ENCODE measurements around the gene SLIT3.
A peak's percentile ranks its signal among the peaks of the same experiment; 100 is the strongest.

Gene SLIT3

GRCh38 chr5:168694289-168694688, 606.6 kb downstream of the SLIT3 start:
- Mint-ChIP-seq H3K4me1 (no peaks in the 10 kb centered on the region), H3K9me3 (no peaks in the 10 kb centered on the region), H3K27me3 (peaks cover 4% of the 10 kb centered on the region), H3K36me3 (no peaks in the 10 kb centered on the region), H3K4me3 (no peak overlapping the region), H3K27ac (no peak overlapping the region)

- no peaks in the 10 kb centered on the region for H3K4me1 Mint-ChIP-seq
- H3K27ac Mint-ChIP-seq, result no peak overlapping the region
- H3K27me3 Mint-ChIP-seq, result peaks cover 4% of the 10 kb centered on the region
- no peaks in the 10 kb centered on the region for H3K9me3 Mint-ChIP-seq
- H3K4me3 Mint-ChIP-seq, result no peak overlapping the region
- H3K36me3 Mint-ChIP-seq, result no peaks in the 10 kb centered on the region
These were observed 607.1 kb downstream of the SLIT3 start for GRCh38 chr5:168693883-168694282.

DNA sequence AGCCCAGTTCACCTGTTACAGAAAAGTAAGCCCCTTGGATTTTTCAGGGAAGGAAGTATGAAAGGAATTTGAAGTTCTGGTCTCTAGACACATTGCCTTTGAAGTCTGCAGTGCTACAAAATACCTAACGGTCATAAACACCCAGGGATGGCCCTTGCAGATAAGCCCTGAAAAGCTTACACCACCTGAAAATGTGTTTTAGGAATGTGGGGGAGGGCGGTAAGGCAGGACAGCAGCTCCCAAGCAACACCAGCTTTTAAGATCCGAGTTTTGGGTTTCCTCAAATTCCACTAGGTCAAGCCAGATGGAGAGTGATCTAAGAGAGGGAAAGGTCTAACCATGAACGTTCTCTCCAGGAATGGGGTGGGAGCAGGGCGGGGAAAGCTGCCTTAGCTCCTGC, 607.6 kb downstream of the SLIT3 start:
- Mint-ChIP-seq H3K27me3 (peaks cover 4% of the 10 kb centered on the region), H3K27ac (no peak overlapping the region), H3K36me3 (no peaks in the 10 kb centered on the region), H3K4me1 (no peaks in the 10 kb centered on the region), H3K9me3 (no peaks in the 10 kb centered on the region), H3K4me3 (no peak overlapping the region)

GRCh38 chr5:168691891-168692290, 609.0 kb downstream of the SLIT3 start:
- H3K36me3 Mint-ChIP-seq, result no peaks in the 10 kb centered on the region
- no peaks in the 10 kb centered on the region for H3K4me1 Mint-ChIP-seq
- no peak overlapping the region for H3K27ac Mint-ChIP-seq
- H3K9me3 Mint-ChIP-seq, result no peaks in the 10 kb centered on the region
- H3K27me3 Mint-ChIP-seq, result peaks cover 4% of the 10 kb centered on the region
- no peak overlapping the region for H3K4me3 Mint-ChIP-seq

- Mint-ChIP-seq H3K27ac (no peak overlapping the region), H3K27me3 (peaks cover 1% of the 10 kb centered on the region), H3K9me3 (no peaks in the 10 kb centered on the region), H3K36me3 (no peaks in the 10 kb centered on the region), H3K4me1 (no peaks in the 10 kb centered on the region), H3K4me3 (no peak overlapping the region)
These were observed 611.7 kb downstream of the SLIT3 start for GRCh38 chr5:168689260-168689659.

DNA sequence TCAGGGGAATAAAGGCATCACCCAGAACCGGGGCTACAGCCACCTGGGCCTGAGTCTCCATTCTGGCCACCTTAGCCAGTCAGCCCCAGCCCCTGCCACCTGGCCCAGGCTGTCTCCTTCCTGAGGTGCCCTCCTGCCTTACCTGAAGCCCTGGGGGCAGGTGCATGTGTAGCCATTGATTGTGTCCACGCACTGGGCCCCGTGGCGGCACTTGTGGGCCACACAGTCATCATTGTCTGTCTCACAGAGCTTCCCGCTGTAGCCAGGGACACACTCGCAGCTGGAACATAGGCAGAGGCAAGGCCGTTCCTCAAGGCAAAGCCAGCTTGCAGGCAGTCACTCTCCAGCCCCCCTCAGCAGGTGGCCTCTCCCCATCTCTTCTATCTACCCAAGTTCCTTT, 614.1 kb downstream of the SLIT3 start:
- peaks cover 8% of the 10 kb centered on the region for H3K4me1 Mint-ChIP-seq
- no peak overlapping the region for H3K27ac Mint-ChIP-seq
- H3K9me3 Mint-ChIP-seq, result no peaks in the 10 kb centered on the region
- H3K27me3 Mint-ChIP-seq, result no peaks in the 10 kb centered on the region
- no peak overlapping the region for H3K4me3 Mint-ChIP-seq
- H3K36me3 Mint-ChIP-seq, result no peaks in the 10 kb centered on the region

DNA sequence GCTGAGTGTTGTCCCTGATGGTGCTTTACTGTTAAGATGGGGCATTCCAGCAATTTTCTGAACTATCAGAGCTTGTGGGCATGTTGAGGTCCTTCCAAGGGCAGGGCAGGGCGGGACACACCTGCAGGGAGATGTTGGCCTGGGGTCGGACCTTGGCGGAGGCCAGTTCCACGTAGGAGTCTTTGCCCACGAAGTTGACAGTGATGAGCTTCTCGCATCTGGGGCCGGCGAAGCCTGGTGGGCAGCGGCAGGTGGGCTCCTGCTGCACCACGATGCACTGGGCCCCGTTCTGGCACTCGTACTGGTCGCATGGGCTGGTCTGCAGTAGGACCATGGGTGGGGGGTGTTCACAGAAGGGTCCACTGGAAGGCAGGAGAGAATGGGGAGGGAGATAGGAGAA, 615.4 kb downstream of the SLIT3 start:
- no peaks in the 10 kb centered on the region for H3K36me3 Mint-ChIP-seq
- no peak overlapping the region for H3K4me3 Mint-ChIP-seq
- H3K4me1 Mint-ChIP-seq, result peaks cover 8% of the 10 kb centered on the region
- no peaks in the 10 kb centered on the region for H3K9me3 Mint-ChIP-seq
- no peaks in the 10 kb centered on the region for H3K27me3 Mint-ChIP-seq
- no peak overlapping the region for H3K27ac Mint-ChIP-seq

- H3K36me3 Mint-ChIP-seq, result no peaks in the 10 kb centered on the region
- H3K4me1 Mint-ChIP-seq, result peaks cover 8% of the 10 kb centered on the region
- peak overlapping the region; percentile 59 for H3K4me3 Mint-ChIP-seq
- H3K27me3 Mint-ChIP-seq, result no peaks in the 10 kb centered on the region
- no peak overlapping the region for H3K27ac Mint-ChIP-seq
- no peaks in the 10 kb centered on the region for H3K9me3 Mint-ChIP-seq
These were observed 617.0 kb downstream of the SLIT3 start for GRCh38 chr5:168683927-168684295.

DNA sequence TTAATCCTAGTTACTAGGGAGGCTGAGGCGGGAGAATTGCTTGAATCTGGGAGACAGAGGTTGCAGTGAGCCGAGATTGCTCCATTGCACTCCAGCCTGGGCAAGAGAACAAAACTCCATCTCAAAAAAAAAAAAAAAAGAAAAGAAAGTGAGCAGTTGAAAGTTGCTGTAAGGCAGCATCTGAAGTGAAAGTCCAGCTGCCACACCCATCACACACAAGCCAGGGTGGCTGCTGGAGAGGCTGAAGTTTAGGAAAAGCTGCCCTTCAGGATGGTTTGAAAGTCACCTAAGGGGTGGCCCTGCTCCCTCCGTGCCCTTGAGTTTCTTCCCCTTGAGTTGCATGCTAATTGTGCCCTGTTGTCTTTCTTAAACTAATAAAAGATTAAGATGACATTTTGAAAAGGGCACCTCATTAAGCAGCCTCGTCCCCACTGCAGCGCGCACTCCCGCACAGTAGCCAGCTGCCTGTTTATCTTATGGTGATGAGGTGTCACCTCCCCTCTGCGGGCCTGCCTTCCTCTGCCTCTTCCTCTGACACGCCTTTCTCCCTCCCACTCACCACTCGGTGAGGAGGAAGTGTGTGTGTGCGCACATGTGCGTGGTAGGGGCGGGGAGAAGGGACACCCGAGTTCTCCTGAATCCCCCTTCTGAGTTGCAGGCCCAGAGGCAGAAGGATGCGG, 617.6 kb downstream of the SLIT3 start:
- peaks cover 8% of the 10 kb centered on the region for H3K4me1 Mint-ChIP-seq
- no peaks in the 10 kb centered on the region for H3K27me3 Mint-ChIP-seq
- H3K27ac Mint-ChIP-seq, result no peak overlapping the region
- H3K4me3 Mint-ChIP-seq, result peak overlapping the region; percentile 59
- no peaks in the 10 kb centered on the region for H3K36me3 Mint-ChIP-seq
- H3K9me3 Mint-ChIP-seq, result no peaks in the 10 kb centered on the region

DNA sequence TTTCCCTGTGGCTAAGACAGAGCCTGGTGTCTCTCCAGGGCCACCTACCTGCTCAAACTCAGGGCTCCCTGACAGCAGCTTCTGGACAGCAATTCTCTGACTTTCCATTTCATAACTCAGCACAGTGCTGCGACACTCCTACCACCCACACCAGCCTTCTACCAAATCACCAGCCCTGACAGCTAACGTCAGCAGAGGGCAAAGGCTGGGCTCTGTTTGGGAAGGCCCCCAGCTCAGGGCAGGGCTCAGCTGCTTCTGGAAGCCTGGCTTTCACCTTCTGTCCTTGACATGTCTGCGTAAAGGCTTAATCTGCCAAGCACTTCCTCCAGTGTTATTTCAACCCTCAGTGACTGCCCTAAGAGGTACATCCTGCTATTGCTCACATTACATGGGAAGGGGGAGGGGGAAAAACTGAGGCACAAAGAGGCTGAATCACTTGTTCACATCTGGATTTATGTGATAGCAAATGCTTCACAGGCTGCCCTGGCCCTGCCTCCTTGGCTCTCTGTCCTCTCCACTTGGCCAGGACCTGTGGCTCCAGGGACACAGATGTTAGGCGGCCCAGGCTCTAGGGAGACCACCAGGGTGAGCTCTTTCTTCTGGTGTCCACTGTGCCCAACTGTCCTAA, 619.3 kb downstream of the SLIT3 start:
- H3K36me3 Mint-ChIP-seq, result no peaks in the 10 kb centered on the region
- H3K27ac Mint-ChIP-seq, result no peak overlapping the region
- no peak overlapping the region for H3K4me3 Mint-ChIP-seq
- no peaks in the 10 kb centered on the region for H3K9me3 Mint-ChIP-seq
- H3K4me1 Mint-ChIP-seq, result peaks cover 8% of the 10 kb centered on the region
- no peaks in the 10 kb centered on the region for H3K27me3 Mint-ChIP-seq

DNA sequence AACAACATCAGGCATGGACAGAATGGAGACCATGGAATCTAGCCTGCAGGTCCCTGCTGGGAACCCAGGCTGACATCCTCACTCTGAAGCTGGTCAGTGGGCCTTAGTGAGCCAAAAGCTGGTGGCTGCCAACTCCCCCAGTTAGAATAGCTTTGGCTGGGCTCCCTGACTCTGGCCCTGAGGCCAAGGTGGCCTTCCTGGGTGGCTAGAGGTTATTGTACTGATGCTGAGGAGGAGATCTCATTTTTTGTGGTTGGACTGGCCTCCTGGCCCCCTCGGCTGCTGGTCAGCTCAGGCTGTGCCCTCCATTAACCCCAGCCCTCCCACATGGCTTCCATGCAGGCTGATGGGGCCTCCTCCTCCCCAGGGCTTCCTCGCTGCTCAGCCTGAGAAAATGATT, 620.5 kb downstream of the SLIT3 start:
- H3K36me3 Mint-ChIP-seq, result no peaks in the 10 kb centered on the region
- no peak overlapping the region for H3K4me3 Mint-ChIP-seq
- H3K27ac Mint-ChIP-seq, result no peak overlapping the region
- no peaks in the 10 kb centered on the region for H3K27me3 Mint-ChIP-seq
- no peaks in the 10 kb centered on the region for H3K9me3 Mint-ChIP-seq
- H3K4me1 Mint-ChIP-seq, result peaks cover 8% of the 10 kb centered on the region

DNA sequence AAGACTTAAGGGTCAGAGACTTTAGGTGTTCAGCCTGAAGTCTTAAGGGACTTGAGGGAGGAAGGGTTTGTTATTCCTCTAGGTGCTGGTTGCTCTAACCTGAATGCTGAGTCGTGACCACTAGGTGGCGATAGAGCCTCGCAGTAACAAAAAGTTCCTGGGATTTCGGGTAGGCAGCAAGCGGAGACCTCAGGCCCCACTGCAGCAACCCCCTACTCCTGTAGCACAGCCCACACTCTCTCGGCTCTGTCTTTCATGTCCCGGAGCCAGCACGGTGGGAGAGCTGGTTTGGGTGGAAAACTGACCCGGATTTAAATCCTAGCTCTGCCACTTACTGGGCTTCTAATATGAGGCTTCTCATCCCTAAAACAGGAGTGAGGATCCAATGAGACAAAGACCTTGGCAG, 621.4 kb downstream of the SLIT3 start:
- H3K36me3 Mint-ChIP-seq, result no peaks in the 10 kb centered on the region
- H3K27ac Mint-ChIP-seq, result no peak overlapping the region
- H3K4me1 Mint-ChIP-seq, result peaks cover 8% of the 10 kb centered on the region
- H3K4me3 Mint-ChIP-seq, result no peak overlapping the region
- H3K27me3 Mint-ChIP-seq, result no peaks in the 10 kb centered on the region
- no peaks in the 10 kb centered on the region for H3K9me3 Mint-ChIP-seq

DNA sequence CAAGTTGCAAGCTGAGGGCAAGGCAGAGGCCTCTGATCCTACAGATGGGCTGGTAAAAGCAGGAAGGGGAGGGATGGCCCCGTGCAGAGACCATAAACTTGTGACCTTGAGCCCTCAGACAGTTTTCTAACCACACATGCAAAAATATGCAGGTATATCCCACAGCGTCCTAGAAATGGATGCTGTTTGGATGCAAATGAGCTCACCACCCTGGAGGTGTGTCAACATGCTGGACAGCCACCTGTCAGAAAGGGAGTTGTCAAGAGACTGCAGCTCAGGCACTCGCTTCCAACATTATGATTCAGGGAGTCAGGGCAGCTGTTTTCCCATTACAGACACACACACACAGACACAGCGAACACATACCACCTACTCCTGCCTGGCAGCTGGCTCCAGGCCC, 624.4 kb downstream of the SLIT3 start:
- Mint-ChIP-seq H3K27ac (no peak overlapping the region), H3K4me1 (no peaks in the 10 kb centered on the region), H3K36me3 (no peaks in the 10 kb centered on the region), H3K27me3 (no peaks in the 10 kb centered on the region), H3K4me3 (no peak overlapping the region), H3K9me3 (no peaks in the 10 kb centered on the region)

DNA sequence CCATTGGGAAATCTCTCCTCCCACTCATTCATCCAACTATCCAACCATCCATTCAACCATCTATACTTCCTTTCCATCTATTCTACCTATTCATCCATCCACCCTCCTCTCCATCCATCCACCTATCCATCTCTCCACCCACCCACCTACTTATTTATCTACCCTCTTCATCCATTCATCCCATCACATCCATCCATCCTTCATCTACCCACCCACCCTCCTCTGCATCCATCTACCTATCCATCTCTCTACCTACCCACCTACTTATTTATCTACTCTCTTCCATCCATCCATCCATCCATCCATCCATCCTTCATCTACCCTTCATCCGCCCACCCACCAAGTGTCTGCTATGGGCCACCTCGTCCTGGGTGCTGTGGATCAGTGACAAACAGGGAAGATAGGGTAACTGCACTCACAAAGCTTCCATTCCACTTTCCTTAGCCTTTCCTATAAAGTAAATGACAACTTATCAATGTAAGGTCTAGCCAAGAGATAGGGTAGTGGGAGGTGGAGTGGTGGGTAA, 625.0 kb downstream of the SLIT3 start:
- H3K4me3 Mint-ChIP-seq, result no peak overlapping the region
- H3K36me3 Mint-ChIP-seq, result no peaks in the 10 kb centered on the region
- no peaks in the 10 kb centered on the region for H3K4me1 Mint-ChIP-seq
- no peaks in the 10 kb centered on the region for H3K9me3 Mint-ChIP-seq
- H3K27ac Mint-ChIP-seq, result no peak overlapping the region
- no peaks in the 10 kb centered on the region for H3K27me3 Mint-ChIP-seq

DNA sequence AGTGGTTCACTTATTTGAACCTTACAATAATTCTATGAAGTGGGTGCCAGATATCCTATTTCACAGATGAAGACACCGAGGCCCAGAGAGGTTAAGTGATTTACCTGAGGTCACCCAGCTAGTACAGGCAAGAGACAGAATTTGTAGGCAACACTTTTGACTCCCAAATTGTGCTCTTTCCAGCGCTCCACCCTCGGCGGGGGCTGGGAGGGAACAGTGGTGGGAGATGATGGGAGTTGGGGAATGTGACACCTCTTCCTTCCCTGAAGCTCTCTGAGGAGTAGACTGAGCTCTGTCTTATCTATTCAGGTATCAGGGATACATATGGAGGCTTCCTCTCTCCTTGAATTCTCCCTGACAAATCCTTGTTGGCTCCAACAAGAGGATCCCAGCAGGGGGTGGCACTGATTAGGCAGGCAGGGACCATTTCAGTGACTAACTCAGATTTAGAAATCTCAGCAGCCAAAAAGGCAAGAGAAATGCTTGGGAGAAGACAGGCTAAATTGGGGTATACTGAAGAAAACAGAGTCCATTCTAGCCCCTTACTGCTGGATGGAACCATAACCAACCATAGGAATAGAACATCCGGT, 626.0 kb downstream of the SLIT3 start:
- Mint-ChIP-seq H3K9me3 (no peaks in the 10 kb centered on the region), H3K27ac (no peak overlapping the region), H3K4me1 (no peaks in the 10 kb centered on the region), H3K36me3 (no peaks in the 10 kb centered on the region), H3K27me3 (no peaks in the 10 kb centered on the region), H3K4me3 (no peak overlapping the region)

DNA sequence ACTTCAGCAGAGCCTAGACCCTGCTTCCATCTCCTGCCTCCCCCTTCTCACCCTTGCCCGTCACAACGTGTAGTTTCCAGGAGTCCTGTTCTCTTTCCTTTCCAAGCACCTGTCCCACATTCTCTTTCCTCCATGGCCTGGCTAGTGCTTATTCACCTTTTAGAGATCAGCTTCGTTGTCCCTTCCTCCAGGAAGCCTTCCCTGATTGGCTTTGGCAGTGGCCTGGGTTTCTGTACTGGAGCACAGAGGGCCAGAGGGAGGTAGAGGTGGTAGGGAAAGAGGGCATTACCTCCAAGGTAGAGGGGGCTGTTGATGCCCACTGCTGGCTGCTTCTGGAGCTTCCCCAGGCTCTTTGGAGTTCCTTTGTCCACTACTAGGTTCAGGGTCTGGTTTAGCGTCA, 628.1 kb downstream of the SLIT3 start:
- no peaks in the 10 kb centered on the region for H3K9me3 Mint-ChIP-seq
- H3K27ac Mint-ChIP-seq, result no peak overlapping the region
- H3K27me3 Mint-ChIP-seq, result no peaks in the 10 kb centered on the region
- H3K4me1 Mint-ChIP-seq, result no peaks in the 10 kb centered on the region
- H3K4me3 Mint-ChIP-seq, result no peak overlapping the region
- no peaks in the 10 kb centered on the region for H3K36me3 Mint-ChIP-seq
